K562 (cell line): ENCODE measurements around the gene SLC6A4. TPM values are rescaled to one million over a fixed set of nuclear protein-coding genes. Genes with fewer than 3 reads are reported as not detected.

Experiments used
- ATAC-seq: fragments of 200-7000 bp; cut with Tn5 transposase; 3 replicates; pipeline ENCODE4 v1.9.1; 2020; ENCODE audit warnings: moderate library complexity
- BruUV-seq: library from RNA; stranded (reverse); fragments of 400-500 nt; replicated peaks from 2 replicates; lab custom pipeline; 2021; lab: Mats Ljungman, UMichigan
- CTCF ChIA-PET: fragments of 300-600 bp; formaldehyde crosslinking; extraction: SDS; loops from one replicate; lab custom pipeline; 2021; ENCODE audit warnings: low intra/inter-chr PET ratio; lab: Yijun Ruan, JAX
- POLR2A ChIA-PET: fragments of 300-600, 350-650 bp; sonication (Branson Sonifier 250); formaldehyde crosslinking; extraction: SDS; loops from one replicate; lab custom pipeline; 2021; ENCODE audit warnings: antibody characterized with exemption, inconsistent platforms; lab: Yijun Ruan, JAX
- DNase-seq, 4 experiments: peaks; one replicate each; pipeline versions ENCODE4 v3.0.0 to v3.0.0-alpha.2; 2011 to 2018; ENCODE audit warnings: low spot score in 3 of 4, mixed read lengths in 3 of 4; ENCODE audit errors: extremely low read depth in 1 of 4
- FAIRE-seq: peaks from 2 replicates; lab custom pipeline; 2011; peaks lifted over from hg19 to GRCh38; lab: Jason Lieb, UNC
- H2AFZ ChIP-seq: 2 replicates; pipeline ENCODE4 v1.6.0; 2011; ENCODE audit warnings: low read depth, low read length, control low read depth, inconsistent platforms
- H3K27ac ChIP-seq: fragments of 200-600 bp; 3 replicates; pipeline ENCODE4 v1.8.0; 2011; ENCODE audit warnings: low read depth, mild to moderate bottlenecking, control low read depth, inconsistent platforms, low read length, moderate library complexity, mixed read lengths; ENCODE audit errors: extremely low read depth
- H3K27me3 ChIP-seq, 2 experiments: fragments of 300-600 bp in 1 of 2; 2 replicates in 1 of 2; 3 replicates in 1 of 2; pipeline versions ENCODE4 v1.6.0 to v1.8.0; 2011; ENCODE audit warnings: inconsistent platforms in 2 of 2, low read length in 2 of 2, mild to moderate bottlenecking in 1 of 2, mixed read lengths in 1 of 2, moderate library complexity in 1 of 2; ENCODE audit not compliant: control insufficient read depth in 2 of 2, insufficient read depth in 2 of 2
- H3K36me3 ChIP-seq: fragments of 300-600 bp; 3 replicates; pipeline ENCODE4 v1.8.0; 2011; ENCODE audit warnings: mild to moderate bottlenecking, low read length, inconsistent platforms; ENCODE audit not compliant: control insufficient read depth, insufficient read depth
- H3K4me1 ChIP-seq, 2 experiments: fragments of 200-600 bp in 1 of 2; replicated peaks in 1 of 2; 2 replicates in 1 of 2; 3 replicates in 1 of 2; pipeline versions ENCODE4 v1.5.1 to v1.8.0; 2011; ENCODE audit warnings: inconsistent platforms in 2 of 2, low read length in 2 of 2, mild to moderate bottlenecking in 1 of 2, mixed read lengths in 1 of 2, moderate library complexity in 1 of 2; ENCODE audit not compliant: control insufficient read depth in 2 of 2, insufficient read depth in 2 of 2
- H3K4me2 ChIP-seq: 2 replicates; pipeline ENCODE4 v1.6.1; 2011; ENCODE audit warnings: low read length, control low read depth, inconsistent platforms, mixed read lengths; ENCODE audit not compliant: insufficient read depth
- H3K4me3 ChIP-seq: fragments of 200-600 bp; sonication (generic), shearing (Covaris generic); 2 replicates; pipeline ENCODE4 v1.5.1; 2016; ENCODE audit warnings: control low read depth, inconsistent platforms
- H3K79me2 ChIP-seq: fragments of 200-600 bp; 3 replicates; pipeline ENCODE4 v1.8.0; 2011; ENCODE audit warnings: low read length, inconsistent platforms; ENCODE audit not compliant: control insufficient read depth, insufficient read depth
- H3K9ac ChIP-seq, 2 experiments: 2 replicates each; pipeline versions ENCODE4 v1.6.0 to v1.6.1; 2011; ENCODE audit warnings: low read depth in 2 of 2, low read length in 2 of 2, control low read depth in 1 of 2, inconsistent platforms in 1 of 2, mild to moderate bottlenecking in 1 of 2, mixed read lengths in 1 of 2; ENCODE audit not compliant: insufficient read depth in 1 of 2
- H3K9me1 ChIP-seq: one replicate; pipeline ENCODE4 v1.6.0; 2011; ENCODE audit warnings: inconsistent platforms, mild to moderate bottlenecking, low read length, moderate library complexity; ENCODE audit not compliant: control insufficient read depth, insufficient read depth
- H3K9me3 ChIP-seq: replicated peaks from 2 replicates; pipeline ENCODE4 v1.5.1; 2011; ENCODE audit warnings: low read depth, low read length, inconsistent platforms; ENCODE audit not compliant: control insufficient read depth, insufficient read depth
- H4K20me1 ChIP-seq: replicated peaks from 2 replicates; pipeline ENCODE4 v1.6.1; 2011; ENCODE audit warnings: low read length, inconsistent platforms, mixed read lengths; ENCODE audit not compliant: control insufficient read depth, insufficient read depth
- ADNP ChIP-seq: fragments of 200-800 bp; sonication (Bioruptor generic); IDR thresholded peaks from 2 replicates; pipeline ENCODE4 v1.6.1; 2016; ENCODE audit warnings: missing genetic modification characterization, missing compliant biosample characterization
- C11orf30 ChIP-seq: fragments of 450-650 bp; IDR thresholded peaks from 2 replicates; pipeline ENCODE4 v1.6.1; 2016; ENCODE audit warnings: low read depth, mild to moderate bottlenecking
- CBX3 ChIP-seq, 2 experiments: IDR thresholded peaks; 1 replicate in 1 of 2; 2 replicates in 1 of 2; pipeline ENCODE4 v1.6.1; 2012; ENCODE audit warnings: inconsistent platforms in 2 of 2, low read length in 2 of 2, borderline replicate concordance in 1 of 2, control low read depth in 1 of 2
- CBX5 ChIP-seq: IDR thresholded peaks from 2 replicates; pipeline ENCODE4 v1.6.1; 2014; ENCODE audit warnings: low read depth, borderline replicate concordance
- ETS2 ChIP-seq: IDR thresholded peaks from 2 replicates; pipeline ENCODE4 v1.6.1; 2016; ENCODE audit warnings: borderline replicate concordance, missing genetic modification characterization, mild to moderate bottlenecking, moderate library complexity, missing compliant biosample characterization; ENCODE audit not compliant: poor library complexity, severe bottlenecking
- FOSL1 ChIP-seq: fragments of 200-800 bp; sonication (Bioruptor generic); conservative IDR thresholded peaks from 2 replicates; pipeline ENCODE4 v1.6.1; 2016; ENCODE audit warnings: missing genetic modification characterization, missing compliant biosample characterization
- HBP1 ChIP-seq: fragments of 450-650 bp; formaldehyde crosslinking; IDR thresholded peaks from 2 replicates; pipeline ENCODE4 v1.4.0; 2022; ENCODE audit warnings: missing genetic modification characterization
- NFE2 ChIP-seq: IDR thresholded peaks from 2 replicates; pipeline ENCODE4 v1.6.1; 2014; ENCODE audit warnings: antibody characterized with exemption, low read depth
- NFIX ChIP-seq: fragments of 250-450 bp; sonication (Bioruptor Pico); IDR thresholded peaks from 2 replicates; pipeline ENCODE4 v1.4.0; 2020; ENCODE audit warnings: low read depth, mild to moderate bottlenecking, moderate library complexity
- PRDM10 ChIP-seq: fragments of 450-650 bp; IDR thresholded peaks from 2 replicates; pipeline ENCODE4 v1.6.1; 2018; ENCODE audit not compliant: partially characterized antibody
- TRIM28 ChIP-seq: fragments of 450-650 bp; IDR thresholded peaks from 2 replicates; pipeline ENCODE4 v1.6.1; 2017
- ZNF165 ChIP-seq: fragments of 250-450 bp; sonication (Bioruptor Pico); IDR thresholded peaks from 2 replicates; pipeline ENCODE4 v1.4.0; 2020; ENCODE audit warnings: borderline replicate concordance
- WGBS: fragments of 100-300 bp; shearing (Covaris generic); methylation state at CpG from one replicate; pipeline ENCODE4 v1.1.6; 2016; ENCODE audit warnings: low coverage, mixed read lengths; ENCODE audit not compliant: insufficient coverage; ENCODE audit errors: missing lambda C conversion rate; 5-methylcytosine and 5-hydroxymethylcytosine counted together
- in situ Hi-C: fragments of 300-500 bp; cut with MboI; formaldehyde crosslinking; loops from 4 replicates; pipeline ENCODE4 v1.15.0; 2018; ENCODE audit warnings: inconsistent platforms, mixed read lengths
- intact Hi-C: fragments of 100-400 bp; cut with micrococcal nuclease; formaldehyde crosslinking; loops from 2 replicates; pipeline ENCODE4 v1.14.2; 2022
- polyA plus RNA-seq, 8 experiments: library from polyadenylated mRNA; depleted of rRNA in 4 of 8; stranded (reverse) in 5 of 8; unstranded in 3 of 8; fragments of >200 nt; fragmentation: Nextera tagmentation in 2 of 8; fragmentation: Illumina TruSeq in 1 of 8; extraction: Ambion mirVana in 2 of 8; extraction: Trizol in 1 of 8; gene quantifications; 2 replicates each; pipeline versions ENCODE4 v1.2.1 to v1.2.3, GENCODE V29; 2011 to 2014; ENCODE audit warnings: inconsistent platforms in 1 of 8, missing spikeins in 1 of 8
- total RNA-seq, 7 experiments: library from RNA; depleted of rRNA in 6 of 7; stranded (reverse); fragments of >200 nt in 6 of 7; fragmentation: Illumina TruSeq in 2 of 7; extraction: Trizol in 2 of 7; gene quantifications; 2 replicates each; pipeline versions ENCODE4 v1.2.1 to v1.2.3, GENCODE V29; 2011 to 2021; ENCODE audit warnings: low replicate concordance in 1 of 7

SLC6A4 gene
- total and polyA plus RNA-seq, 9 of the 15 experiments (the other 6 are each of a cell fraction or from before 2014, with no cell fraction given): 0.05 to 0.09 (median 0.07) TPM; not detected in 6

- Histone ChIP-seq H3K9ac (no peak overlapping the region), H3K27ac (no peak overlapping the region), H3K36me3 (peaks cover 85% of the 10 kb centered on the region), H3K4me1 (no peaks in the 10 kb centered on the region), H2AFZ (no peak overlapping the region), H3K9me1 (no peaks in the 10 kb centered on the region), H3K79me2 (no peaks in the 10 kb centered on the region), H3K4me3 (no peak overlapping the region), H3K9me3 (no peaks in the 10 kb centered on the region), H3K27me3 (no peaks in the 10 kb centered on the region), H4K20me1 (no peaks in the 10 kb centered on the region), H3K4me2 (no peak overlapping the region)
- intact Hi-C loops (loop anchor here (10.0 kb wide), 1 partner anchor 64 kb away; the partner anchor contains the start of gene TMIGD1), in situ Hi-C loops (loop anchor here (10.0 kb wide), 1 partner anchor 156 kb away; the partner anchor contains the start of gene NSRP1)
- DNase-seq (peak in 2 of 4 experiments; percentile 35 to 44), FAIRE-seq (no peak), ATAC-seq (no peak)
- WGBS: 85% methylated on average over 6 of the region's 6 CpGs
- BruUV-seq: no TSS peak
- TF ChIP-seq ETS2 (tag) (no peak), FOSL1 (tag) (peak; percentile 21; the same call in 1 of the 2 replicates)
- ChIA-PET POLR2A (no interaction called here), CTCF (no interaction called here)
Measured at GRCh38 chr17:30271102-30271501, 35.6 kb upstream of the SLC6A4 start.

GRCh38 chr17:30267625-30268024 is 32.1 kb upstream of the SLC6A4 start:
- ChIA-PET CTCF (no interaction called here), POLR2A (interaction anchor here (1.3 kb wide), 1 partner anchor 10 kb away, joined by 5 read pairs; no protein-coding TSS in a partner anchor)
- Histone ChIP-seq H3K36me3 (peaks cover 91% of the 10 kb centered on the region), H3K9me3 (no peaks in the 10 kb centered on the region), H3K4me1 (no peaks in the 10 kb centered on the region), H4K20me1 (no peaks in the 10 kb centered on the region), H2AFZ (no peak overlapping the region), H3K27me3 (no peaks in the 10 kb centered on the region), H3K79me2 (no peaks in the 10 kb centered on the region), H3K27ac (no peak overlapping the region), H3K4me3 (no peak overlapping the region), H3K4me2 (no peak overlapping the region), H3K9me1 (no peaks in the 10 kb centered on the region), H3K9ac (no peak overlapping the region)
- ATAC-seq (no peak), DNase-seq (no peak), FAIRE-seq (peak; percentile 11)
- BruUV-seq: TSS peak; percentile 8
- intact Hi-C loops: no loop called here
- 97% methylated on average over 2 of the region's 2 CpGs for WGBS
- in situ Hi-C loops: no loop called here
- TF ChIP-seq NFE2 (no peak), ZNF165 (CRISPR knock-in tag) (no peak), PRDM10 (no peak), ADNP (tag) (no peak), NFIX (CRISPR knock-in tag) (no peak), HBP1 (no peak), C11orf30 (no peak), CBX3 (IDR thresholded peaks at IDR 0.05; ENCODE audit: borderline replicate concordance in 1 of 2, low read length in 2 of 2) (no peak), CBX5 (no peak), TRIM28 (no peak)
